HG03280 (cell line): Measurements from ENCODE around the gene ABCC6.

Source experiments
- ATAC-seq: cut with Tn5 transposase; IDR thresholded peaks from one replicate; pipeline ENCODE4 v1.9.1; 2021; ENCODE audit warnings: mild to moderate bottlenecking, moderate library complexity; ENCODE audit not compliant: unreplicated experiment

The ABCC6 gene

DNA sequence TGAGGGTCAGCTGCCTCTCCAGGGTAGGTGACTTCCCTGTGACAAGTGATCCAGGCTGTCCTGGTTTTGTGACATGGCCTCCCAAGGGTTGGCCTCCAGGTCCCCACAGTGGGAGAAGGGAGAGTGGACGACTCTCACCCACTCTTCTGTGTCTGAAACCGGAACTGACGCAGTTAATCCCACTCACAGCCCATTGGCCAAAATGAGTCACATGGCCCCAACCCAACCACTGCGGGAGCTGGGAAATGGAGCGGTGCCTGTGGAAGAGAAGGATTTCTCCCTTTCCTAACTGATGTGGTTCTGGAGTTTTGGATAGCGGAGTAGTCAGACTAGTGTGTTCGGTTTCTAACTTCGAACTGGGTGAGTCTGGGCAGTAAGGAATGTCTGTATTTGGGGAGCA, 79.4 kb downstream of the ABCC6 start:
- no peak for ATAC-seq

GRCh38 chr16:16143038-16143763, 80.1 kb downstream of the ABCC6 start:
- no peak for ATAC-seq

DNA sequence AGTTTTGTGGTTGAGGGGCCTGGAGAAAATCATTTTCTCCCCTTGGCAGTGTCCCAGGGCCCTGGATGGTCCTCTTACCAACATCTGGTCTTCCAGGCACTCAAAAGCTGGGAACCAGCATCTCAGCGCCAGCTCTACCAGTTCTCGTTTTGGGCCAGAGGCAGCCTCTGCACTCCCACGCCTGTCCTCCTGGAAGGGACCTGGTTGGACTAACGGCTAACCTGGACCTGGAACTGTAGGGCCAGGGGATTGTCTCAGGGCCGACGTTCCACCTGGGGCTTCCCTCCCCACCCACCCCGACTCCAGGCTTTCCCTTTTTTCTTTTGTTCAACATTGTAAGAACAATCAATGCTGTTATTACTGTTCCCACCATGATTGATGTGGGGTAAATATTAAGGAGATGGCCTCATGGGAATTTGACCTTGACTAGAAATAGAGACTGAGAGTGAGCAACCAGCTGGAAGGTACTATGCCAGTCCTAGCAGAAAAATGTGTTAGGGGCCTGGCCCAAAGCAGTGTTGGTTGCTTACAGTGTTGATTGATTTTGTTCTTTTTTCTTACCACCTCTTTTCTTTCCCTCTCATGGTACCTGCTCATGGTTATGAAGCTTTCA, 81.4 kb downstream of the ABCC6 start:
- ATAC-seq: no peak

- no peak for ATAC-seq
These were observed 82.2 kb downstream of the ABCC6 start for GRCh38 chr16:16141141-16141540.

GRCh38 chr16:16140537-16140936, 82.8 kb downstream of the ABCC6 start:
- ATAC-seq: no peak

DNA sequence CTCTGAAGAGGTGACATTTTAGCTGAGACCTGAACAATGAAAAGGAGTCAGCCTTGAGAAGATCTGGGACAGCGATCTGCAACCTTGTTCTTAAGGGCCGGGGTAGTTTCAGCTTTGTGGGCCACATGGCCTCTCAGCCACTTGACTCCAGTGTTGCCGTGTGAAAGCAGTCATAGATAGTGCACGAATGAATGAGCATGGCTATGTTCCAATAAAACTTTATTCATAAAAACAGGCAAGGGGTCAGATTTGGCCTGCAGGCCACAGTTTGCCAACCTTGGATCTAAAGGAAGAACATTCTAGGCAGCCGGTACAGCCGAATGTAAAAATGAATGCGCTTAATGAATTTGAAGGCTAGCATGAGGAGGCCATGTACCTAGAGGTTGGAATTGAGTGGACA, 83.5 kb downstream of the ABCC6 start:
- ATAC-seq: no peak

DNA sequence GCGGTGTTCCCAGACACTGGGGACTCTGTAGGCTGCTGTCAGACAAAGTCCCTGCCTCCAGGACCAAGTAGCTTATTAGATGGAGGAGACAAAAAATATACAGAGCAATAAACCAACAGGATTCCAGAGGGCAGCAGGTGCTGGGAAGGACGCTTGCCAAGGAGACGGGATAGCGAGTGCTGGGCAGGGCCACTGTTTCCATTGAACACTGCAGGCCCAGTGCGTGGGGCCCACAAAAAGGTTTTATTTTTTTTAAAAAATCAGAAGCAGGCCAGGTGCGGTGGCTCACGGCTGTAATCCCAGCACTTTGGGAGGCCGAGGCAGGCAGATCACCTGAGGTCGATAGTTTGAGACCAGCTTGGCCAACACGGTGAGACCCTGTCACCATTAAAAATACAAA, 84.2 kb downstream of the ABCC6 start:
- ATAC-seq: no peak

DNA sequence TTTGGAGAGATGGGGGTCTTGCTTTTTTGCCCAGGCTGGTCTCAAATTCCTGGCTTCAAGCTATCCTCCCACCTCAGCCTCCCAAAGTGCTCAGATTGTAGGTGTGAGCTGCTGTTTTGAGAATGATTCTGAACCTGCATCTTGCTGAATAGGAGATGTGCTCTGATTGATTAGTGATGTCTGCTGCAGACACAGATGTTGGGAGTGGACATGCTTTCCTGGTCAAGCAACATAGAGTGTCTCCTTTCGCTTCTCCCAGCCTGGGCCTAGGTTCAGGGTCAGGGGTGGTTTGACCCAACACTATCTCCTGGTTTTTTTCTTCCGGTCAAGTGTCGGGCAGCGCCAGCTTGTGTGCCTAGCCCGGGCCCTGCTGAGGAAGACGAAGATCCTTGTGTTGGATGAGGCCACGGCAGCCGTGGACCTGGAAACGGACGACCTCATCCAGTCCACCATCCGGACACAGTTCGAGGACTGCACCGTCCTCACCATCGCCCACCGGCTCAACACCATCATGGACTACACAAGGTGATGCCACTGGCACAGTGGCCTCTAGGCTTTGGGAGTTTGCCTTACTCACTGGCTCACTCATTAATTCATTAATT, 85.2 kb downstream of the ABCC6 start:
- ATAC-seq: no peak

DNA sequence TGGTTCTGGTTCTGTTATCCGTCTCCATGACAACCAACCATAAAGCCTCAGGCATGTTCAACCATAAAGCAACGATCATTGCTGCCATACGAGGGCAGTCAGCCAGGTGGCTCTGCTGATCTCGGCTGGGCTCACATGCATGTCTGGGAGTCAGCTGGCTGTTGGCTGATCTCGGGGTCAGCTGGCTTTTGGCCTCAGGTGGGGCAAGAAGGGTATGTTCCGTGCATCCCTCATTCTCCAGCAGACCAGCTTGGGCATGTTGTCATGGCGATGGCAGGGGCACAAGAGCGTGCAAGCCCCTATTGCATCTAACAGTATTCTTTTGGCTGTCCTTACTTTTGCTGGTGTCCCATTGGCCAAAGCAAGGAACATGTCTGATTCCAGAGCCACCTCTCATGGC, 86.2 kb downstream of the ABCC6 start:
- no peak for ATAC-seq

- no peak for ATAC-seq
These were observed 86.7 kb downstream of the ABCC6 start for GRCh38 chr16:16136588-16136987.

- ATAC-seq: no peak
These were observed 89.2 kb downstream of the ABCC6 start for GRCh38 chr16:16133943-16134604.

GRCh38 chr16:16131659-16132058, 91.6 kb downstream of the ABCC6 start:
- no peak for ATAC-seq

- ATAC-seq: no peak
These were observed 92.1 kb downstream of the ABCC6 start for GRCh38 chr16:16131204-16131603.

DNA sequence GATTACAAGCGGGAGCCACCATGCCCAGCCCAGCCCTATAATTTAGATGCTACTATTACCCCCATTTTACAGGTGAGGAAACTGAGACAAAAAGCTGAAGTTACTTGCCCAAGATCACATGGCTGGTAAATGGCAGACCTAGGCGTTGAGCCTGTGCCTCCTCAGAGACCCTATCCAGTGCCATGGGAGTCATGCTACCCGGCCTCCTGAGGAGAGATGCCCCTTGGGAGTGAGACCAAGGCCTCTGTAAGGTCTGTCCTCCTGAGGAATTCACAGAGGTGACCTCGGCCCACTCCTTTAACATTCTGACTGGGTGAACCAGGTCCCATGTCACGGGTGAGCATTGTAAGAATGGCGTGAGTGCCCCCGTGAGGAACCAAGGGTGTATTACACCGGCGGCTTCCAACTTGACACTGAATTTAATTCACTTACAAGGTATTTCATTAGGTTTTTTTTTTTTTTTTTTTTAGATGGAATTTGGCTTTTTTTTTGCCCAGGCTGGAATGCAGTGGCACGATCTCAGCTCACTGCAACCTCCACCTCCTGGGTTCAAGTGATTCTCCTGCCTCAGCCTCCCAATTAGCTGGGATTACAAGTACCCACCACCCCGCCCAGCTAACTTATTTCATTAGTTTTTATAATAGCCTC, 95.7 kb downstream of the ABCC6 start:
- ATAC-seq: no peak

GRCh38 chr16:16126896-16127295, 96.4 kb downstream of the ABCC6 start:
- ATAC-seq: no peak

- ATAC-seq: no peak
These were observed 98.3 kb downstream of the ABCC6 start for GRCh38 chr16:16124974-16125373.

- ATAC-seq: no peak
These were observed 98.9 kb downstream of the ABCC6 start for GRCh38 chr16:16124438-16124837.

GRCh38 chr16:16122264-16122663, 101.0 kb downstream of the ABCC6 start:
- ATAC-seq: no peak

- ATAC-seq: no peak
These were observed 102.0 kb downstream of the ABCC6 start for GRCh38 chr16:16121185-16121727.

DNA sequence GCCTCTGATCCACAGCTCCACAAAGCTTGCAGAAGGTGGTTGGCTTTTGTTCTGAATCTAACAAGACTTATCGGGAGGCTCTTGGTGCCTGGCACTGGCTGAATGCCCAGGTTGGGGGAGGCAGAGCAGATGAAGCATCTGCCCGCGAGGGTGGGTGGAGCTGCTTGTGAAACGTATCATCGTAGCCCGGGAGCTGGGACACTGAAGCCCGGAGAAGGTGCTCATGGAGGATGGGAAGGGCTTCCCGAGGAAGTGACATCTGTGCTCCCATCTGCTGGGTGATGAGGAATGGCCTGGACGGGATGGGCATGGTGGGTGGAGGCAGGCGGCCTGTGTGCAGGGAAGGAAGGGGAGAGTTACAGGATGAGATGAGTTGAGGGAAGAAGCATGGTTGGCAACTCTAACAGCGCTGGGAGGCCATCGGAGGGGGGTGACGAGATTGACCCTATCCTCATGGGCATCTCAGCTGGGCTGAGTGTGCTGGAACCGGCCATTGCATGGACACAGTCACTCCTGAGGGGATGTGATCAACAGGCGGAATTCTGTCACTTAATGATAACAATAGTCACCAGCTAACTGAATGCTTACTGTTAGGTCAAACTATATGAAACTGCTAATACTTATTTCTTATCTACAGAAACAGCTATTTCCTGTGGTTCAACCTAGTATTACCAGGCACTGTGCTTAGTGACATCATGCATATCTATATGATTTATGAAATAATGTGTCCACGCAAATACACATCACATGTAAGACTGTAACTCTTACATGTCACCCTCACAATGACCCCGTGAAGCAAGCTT, 102.7 kb downstream of the ABCC6 start:
- no peak for ATAC-seq
